Measurements from ENCODE around the gene PRKRA.

DNA sequence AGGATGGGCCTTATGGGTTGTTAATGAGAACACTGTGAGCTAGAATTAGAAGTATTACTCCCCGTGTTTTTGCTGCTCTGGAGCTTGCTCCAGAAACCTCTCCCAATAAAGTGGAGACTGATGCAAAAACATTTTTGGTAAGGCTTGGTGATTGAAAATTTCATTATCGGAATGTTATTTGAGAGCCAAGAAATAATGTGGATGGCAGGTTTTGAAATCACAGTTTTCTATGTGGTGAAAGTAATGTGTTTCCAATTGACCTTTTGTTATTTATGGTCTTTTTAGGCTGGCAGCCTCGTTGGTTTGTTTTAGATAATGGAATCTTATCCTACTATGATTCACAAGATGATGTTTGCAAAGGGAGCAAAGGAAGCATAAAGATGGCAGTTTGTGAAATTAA lies 34.4 kb upstream of the PRKRA start:
- no peak for TF ChIP-seq POLR2A (IDR thresholded peaks at IDR 0.05; ENCODE audit: low read depth, low read length)
- TF ChIP-seq MYC (IDR thresholded peaks at IDR 0.05; ENCODE audit: low read depth, low read length): no peak
- TF ChIP-seq, protein P1, sequence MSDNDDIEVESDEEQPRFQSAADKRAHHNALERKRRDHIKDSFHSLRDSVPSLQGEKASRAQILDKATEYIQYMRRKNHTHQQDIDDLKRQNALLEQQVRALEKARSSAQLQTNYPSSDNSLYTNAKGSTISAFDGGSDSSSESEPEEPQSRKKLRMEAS (IDR thresholded peaks at IDR 0.05; ENCODE audit: insufficient read depth, insufficient read length): no peak
- TF ChIP-seq, protein P2, sequence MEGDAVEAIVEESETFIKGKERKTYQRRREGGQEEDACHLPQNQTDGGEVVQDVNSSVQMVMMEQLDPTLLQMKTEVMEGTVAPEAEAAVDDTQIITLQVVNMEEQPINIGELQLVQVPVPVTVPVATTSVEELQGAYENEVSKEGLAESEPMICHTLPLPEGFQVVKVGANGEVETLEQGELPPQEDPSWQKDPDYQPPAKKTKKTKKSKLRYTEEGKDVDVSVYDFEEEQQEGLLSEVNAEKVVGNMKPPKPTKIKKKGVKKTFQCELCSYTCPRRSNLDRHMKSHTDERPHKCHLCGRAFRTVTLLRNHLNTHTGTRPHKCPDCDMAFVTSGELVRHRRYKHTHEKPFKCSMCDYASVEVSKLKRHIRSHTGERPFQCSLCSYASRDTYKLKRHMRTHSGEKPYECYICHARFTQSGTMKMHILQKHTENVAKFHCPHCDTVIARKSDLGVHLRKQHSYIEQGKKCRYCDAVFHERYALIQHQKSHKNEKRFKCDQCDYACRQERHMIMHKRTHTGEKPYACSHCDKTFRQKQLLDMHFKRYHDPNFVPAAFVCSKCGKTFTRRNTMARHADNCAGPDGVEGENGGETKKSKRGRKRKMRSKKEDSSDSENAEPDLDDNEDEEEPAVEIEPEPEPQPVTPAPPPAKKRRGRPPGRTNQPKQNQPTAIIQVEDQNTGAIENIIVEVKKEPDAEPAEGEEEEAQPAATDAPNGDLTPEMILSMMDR (IDR thresholded peaks at IDR 0.05; ENCODE audit: extremely low read depth in 1 of 2, insufficient read depth in 1 of 2, low read depth in 1 of 2, low read length in 2 of 2): no peak
- no peak for TF ChIP-seq POLR2AphosphoS5 (IDR thresholded peaks at IDR 0.05; ENCODE audit: insufficient read depth, low read depth, low read length)
- TF ChIP-seq EZH2 (IDR thresholded peaks at IDR 0.05; ENCODE audit: borderline replicate concordance, low read depth, low read length, severe bottlenecking): no peak
- no peak for TF ChIP-seq GATA2 (IDR thresholded peaks at IDR 0.05; ENCODE audit: insufficient read depth, insufficient read length, low read depth, low read length)
- TF ChIP-seq JUN (IDR thresholded peaks at IDR 0.05; ENCODE audit: borderline replicate concordance, insufficient read depth, insufficient read length, low read depth): no peak

Data from endothelial cell of umbilical vein (primary cell).